Activated T-helper 9 cell treated with anti-CD3 and anti-CD28 coated beads, Interleukin-2, amount 50 U/mL, for 16 hours (primary cell): ENCODE results near the gene NEK11.
A peak's percentile ranks its signal among the peaks of the same experiment; 100 is the strongest.

Experiments
- DNase-seq: peaks from one replicate; pipeline ENCODE4 v3.0.0-alpha.2; 2020; ENCODE audit warnings: low read depth

The NEK11 gene, protein sequence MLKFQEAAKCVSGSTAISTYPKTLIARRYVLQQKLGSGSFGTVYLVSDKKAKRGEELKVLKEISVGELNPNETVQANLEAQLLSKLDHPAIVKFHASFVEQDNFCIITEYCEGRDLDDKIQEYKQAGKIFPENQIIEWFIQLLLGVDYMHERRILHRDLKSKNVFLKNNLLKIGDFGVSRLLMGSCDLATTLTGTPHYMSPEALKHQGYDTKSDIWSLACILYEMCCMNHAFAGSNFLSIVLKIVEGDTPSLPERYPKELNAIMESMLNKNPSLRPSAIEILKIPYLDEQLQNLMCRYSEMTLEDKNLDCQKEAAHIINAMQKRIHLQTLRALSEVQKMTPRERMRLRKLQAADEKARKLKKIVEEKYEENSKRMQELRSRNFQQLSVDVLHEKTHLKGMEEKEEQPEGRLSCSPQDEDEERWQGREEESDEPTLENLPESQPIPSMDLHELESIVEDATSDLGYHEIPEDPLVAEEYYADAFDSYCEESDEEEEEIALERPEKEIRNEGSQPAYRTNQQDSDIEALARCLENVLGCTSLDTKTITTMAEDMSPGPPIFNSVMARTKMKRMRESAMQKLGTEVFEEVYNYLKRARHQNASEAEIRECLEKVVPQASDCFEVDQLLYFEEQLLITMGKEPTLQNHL

DNA sequence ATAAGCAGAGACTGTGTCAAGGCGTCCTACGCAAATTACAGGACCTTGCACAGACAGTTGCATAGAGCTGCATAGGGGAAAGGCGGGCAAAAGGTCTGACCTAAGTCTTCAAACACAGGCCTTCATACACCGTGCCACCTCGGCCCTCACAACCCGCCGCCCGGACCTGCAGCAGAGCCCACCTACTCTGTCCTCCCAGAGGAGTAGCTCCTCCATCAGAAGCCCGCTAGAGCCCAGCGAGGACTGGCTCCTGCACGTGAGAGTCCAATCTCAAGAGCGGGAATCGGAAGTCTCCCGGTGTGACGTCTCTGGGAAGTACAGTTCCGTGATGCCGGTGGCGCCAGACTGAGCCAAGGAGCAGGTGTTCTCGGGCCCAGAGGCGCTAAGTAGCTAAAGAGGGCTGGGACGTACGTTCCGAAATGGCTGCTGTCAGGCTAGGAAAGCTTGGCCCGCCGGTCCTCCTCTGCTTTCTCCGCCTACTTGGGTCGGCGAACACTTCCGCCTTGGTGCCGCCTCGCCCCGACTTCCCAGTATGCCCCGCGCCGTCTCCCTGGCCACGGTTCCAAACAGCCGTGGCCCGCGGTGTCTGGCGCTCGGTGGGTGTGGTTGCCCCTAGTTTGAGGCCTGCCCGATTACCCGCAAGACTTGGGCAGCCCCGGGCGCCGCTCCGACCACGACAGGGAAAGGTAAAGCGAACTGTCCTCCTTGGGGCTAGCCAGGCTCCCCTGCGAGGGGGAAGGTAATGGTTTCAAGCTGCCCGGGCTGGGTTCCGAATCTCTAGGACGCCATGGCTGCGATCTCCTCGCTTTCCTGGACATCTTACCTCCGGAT lies at the start of gene NEK11, which contains the start of gene ASTE1:
Gene NEK11, plus strand, starts transcription at position 557 of the 831 bp plus-strand sequence. CDS start 2,832 bp downstream, outside the sequence.
Gene ASTE1, minus strand, starts transcription at position 505 of the 831 bp plus-strand sequence. CDS start 1,519 bp downstream, outside the sequence.
- DNase-seq, result peak; percentile 87

DNA sequence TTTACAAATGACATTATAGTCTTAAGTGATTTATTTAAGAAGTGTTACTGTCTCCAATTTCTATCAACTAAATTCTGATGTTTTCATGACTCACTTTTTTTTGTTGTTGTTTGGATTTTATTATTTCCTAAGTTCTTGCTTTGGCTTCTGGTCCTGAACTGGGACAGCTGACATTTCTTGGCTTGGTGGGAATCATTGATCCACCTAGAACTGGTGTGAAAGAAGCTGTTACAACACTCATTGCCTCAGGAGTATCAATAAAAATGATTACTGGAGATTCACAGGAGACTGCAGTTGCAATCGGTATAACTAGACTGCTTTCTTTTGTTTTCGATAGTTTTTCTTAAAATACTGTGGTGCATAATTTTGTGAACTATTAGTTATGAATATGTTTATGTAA lies 47.6 kb upstream of the NEK11 start:
- DNase-seq, result no peak

DNA sequence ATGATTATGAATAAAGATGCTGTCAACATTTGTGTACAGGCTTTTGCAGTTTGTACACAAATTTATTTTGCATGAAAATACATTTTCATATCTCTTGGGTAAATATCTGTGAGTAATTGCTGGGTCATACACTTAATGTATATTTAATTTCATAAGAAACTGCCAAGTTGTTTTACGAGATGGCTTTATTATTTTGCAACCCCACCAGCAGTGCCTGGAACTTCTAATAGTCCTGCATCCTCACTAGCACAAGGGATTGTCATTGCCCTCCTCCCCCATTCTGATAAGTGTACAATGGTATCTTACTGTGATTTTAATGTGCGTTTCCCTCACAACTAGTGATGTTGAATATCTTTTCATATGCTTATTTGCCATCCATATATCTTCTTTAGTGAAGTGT lies 45.2 kb upstream of the NEK11 start:
- no peak for DNase-seq

DNA sequence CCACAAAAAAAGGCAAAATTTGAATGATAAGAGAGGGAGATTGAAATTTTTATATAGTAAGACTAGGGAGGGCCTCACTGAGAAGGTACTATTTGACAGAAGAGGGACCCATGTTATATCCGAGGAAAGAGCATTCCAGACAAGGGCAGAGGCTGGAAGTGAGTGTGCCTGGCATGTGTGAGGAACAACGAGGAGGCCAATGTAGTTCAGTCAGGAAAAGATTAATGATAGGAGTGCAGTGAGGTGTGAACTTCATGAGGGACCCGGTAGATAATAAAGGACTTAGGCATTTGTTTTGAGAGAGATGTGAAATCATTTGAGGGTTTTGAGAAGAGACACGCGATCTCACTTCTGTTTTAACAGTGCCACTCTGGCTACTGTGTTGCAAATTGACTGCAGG lies 36.4 kb upstream of the NEK11 start:
- no peak for DNase-seq

DNA sequence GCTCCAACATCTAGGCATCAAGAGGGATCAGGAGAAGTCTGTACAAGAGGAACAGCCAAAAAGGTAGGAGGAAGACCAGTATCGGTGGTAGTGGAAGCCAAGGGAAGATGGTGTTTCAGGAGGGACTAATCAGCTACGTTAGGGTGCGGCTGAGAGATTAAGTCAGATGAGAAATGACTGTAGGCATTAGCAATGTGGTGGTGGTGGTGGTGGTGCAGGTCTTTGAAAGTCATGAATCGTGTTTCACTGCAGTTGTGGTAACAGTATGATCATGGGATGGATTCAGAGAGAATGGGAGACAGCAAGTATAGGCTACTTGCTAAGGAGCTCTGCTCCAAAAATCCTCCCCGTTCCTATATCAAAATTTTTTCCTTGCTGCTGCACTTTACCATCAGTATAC lies 35.6 kb upstream of the NEK11 start:
- no peak for DNase-seq

DNA sequence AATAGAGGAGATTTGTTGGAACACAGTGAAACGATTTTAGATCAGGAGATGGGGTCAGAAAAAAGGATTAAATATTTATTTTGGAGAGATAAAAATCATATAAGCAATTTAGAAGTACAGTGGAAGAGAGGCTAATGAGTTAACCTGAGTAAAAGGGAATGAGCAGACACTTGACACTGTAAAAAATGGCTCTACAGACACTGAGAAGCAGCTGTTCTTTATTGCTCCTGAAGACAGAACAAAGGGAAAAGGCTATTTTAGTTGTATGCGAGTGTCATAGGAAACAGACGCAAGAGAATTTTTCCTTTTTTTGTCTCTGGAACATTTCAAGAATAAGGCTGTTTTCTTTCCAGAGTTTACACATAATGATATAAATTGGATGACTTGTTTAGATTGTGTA lies 34.3 kb upstream of the NEK11 start:
- DNase-seq, result no peak

DNA sequence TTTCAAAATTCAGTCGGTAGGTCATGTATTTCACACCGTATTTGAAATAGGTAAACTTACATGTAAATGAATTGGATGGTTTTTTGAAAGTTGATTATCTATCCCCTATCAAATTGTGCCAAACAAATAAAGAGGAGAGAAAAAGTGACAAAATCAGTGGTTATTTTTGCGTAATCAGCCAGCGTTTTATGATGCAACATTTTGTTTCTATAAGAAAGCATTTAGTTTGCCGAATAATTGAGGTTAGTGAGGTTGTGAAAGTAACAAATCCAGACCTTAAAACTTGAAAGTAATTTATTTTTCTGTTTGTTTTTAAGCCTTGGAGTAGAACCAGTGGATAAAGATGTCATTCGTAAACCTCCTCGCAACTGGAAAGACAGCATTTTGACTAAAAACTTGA lies 29.4 kb upstream of the NEK11 start:
- no peak for DNase-seq

DNA sequence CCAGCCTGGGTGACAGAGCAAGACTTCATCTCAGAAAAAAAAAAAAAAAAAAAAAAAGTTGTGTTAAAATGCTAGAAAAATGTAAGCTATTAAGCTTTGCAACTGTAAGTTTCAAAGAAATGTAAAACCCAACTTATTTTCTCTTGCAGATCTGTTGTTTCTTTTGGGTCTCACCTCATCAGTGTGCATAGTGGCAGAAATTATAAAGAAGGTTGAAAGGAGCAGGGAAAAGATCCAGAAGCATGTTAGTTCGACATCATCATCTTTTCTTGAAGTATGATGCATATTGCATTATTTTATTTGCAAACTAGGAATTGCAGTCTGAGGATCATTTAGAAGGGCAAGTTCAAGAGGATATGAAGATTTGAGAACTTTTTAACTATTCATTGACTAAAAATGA lies 25.6 kb upstream of the NEK11 start:
- no peak for DNase-seq

DNA sequence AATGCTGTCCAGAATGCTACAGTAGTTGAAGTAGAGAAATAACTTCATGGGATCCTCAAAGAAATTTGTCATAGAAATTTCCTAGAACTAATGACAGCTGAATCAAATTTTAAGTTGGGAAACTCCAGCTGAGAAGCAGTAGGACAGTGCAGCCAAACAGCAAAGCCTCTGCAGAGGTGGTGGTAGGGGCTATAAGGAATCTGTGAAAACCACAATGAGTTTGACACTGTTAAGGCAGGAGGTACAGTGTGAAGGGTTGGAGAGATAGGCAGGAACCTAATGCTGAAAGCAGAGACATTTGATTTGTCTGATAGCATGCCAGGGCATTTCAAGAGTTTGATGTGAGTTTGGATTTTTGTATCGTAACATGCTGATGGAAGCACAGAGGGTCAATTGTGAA lies 22.1 kb upstream of the NEK11 start:
- DNase-seq, result no peak

DNA sequence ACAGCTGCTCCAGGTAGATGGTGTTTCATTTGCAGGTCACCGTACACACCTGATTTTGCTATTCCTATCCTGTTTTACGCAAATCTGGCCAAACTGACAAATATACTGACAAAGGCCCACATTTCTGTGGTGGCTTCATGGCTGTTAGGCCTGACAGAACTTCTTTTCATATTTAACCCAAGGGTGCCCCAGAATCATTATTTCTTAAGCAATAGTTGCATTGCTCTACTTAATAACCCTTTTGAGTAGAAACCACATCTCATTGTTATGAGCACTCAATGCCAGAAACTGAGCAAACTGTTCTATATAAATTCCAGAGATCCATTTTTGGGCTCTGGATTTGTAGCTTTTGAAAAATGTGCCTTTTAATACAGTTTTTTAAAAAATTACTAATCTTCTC lies 19.4 kb upstream of the NEK11 start:
- no peak for DNase-seq

DNA sequence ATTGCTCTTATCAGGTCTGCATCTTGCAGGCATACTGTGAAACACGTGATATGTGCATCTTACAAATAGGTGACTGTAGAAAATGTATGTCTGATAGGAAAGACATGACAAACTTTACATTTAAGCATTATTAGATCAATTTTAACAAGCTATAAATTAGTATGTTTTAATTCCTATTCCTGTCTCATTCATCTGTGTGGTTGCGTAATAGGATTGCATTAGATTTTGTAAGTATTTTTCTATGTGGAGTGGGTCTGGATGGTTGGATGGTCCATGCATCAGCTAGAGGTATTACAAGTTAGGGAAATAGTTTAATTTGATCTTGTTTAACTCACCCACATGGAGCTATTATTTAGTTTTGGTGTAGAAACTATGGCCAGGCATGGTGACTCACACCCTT lies 18.9 kb upstream of the NEK11 start:
- DNase-seq, result no peak

DNA sequence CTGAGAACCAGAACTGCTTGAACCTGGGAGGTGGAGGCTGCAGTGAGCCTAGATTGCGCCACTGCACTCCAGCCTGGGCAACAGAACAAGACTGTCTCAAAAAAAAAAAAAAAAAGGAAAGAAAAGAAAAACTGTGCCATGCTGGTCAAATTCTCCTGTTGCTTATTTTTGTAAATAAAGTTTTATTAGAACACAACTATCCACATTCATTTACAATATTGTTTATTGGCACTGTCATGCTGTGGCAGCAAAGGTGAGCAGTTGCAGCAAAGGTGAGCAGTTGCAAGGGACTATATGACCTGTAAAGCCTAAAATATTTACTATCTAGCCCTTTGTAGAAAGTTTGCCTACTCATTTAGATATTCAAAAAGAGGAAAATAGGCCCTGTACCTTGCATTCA lies 18.4 kb upstream of the NEK11 start:
- no peak for DNase-seq

DNA sequence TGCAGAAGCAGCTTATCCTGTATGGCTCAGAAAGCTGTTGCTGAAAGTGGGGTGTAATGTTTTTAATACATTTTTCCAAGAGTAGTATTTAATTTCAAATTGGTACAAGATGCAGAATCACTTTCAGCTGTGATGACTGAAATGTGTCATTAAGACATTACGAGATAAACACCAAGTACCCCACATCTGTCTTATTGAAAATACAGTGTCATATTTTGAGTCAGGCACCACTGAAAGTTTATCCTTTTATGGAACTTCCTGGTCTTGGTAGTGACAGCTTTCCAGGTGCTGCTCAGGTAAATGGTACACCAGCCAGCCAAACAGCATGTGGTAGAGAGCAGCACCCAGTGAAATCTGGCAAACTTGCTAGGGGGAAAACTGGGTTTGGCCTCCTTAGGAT lies 17.0 kb upstream of the NEK11 start:
- no peak for DNase-seq

DNA sequence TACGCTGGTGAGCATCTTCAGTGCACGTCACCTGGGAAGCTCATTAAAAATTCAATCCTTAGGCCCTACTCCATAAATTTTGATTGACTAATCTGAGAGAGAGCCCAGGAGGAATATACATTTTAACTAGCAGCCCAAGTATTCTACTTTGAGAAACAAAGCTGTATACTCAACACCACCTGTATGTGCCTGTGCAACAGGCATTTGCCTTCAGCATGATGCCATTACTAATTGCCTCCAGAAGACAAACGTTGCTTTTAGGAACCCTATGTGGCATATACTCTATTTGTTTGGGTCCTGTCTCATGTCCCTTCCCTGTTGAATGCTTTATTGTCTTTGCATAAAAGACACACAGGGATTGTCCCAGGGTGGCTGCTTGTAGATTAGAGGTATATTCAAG lies 7.7 kb upstream of the NEK11 start:
- DNase-seq, result no peak

DNA sequence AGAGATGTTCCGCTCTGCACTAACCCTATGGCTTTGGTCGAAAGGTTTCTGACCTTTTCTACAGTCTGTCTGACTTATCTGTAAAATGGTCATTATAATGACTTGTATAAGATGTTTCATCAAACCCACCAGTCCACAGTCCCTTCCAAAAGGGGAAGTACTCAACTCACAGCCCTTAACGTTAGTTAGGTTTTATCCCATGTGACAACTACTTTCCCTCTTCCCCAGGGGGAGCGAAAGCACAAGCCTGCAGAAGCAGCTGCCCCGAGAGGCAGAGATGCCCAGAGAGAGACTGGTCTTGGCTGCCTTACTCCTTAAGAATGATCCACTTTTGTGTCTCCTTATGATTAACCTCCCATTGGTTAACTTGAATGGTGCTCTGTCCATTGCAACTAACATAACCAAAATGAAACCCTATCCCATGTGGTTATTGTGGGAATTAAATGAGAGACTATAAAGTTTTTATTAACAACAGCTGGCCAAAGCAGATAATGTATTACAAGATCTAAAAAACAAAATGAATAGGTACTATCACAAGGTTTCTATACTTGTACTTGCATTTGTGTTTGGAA lies 6.5 kb upstream of the NEK11 start:
- no peak for DNase-seq

DNA sequence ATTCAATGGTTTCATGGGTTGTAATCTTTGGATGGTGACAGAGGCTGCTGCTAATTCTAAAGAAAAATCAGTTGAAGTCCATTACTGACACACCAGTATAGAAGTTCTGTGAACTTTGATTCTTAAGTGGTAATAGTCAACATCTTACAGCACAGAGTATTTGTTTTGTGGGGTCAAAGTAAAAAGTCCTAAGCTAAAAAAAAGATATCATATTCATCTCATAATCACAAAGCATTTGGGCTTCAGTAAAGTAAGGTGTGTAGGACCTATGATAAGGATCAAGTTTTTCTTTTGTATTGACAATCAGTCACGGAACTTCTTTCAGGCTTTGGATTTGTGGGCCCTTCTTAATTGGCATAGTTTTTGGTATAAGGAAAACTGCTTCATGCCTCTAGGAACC lies 1.1 kb upstream of the NEK11 start:
- no peak for DNase-seq

DNA sequence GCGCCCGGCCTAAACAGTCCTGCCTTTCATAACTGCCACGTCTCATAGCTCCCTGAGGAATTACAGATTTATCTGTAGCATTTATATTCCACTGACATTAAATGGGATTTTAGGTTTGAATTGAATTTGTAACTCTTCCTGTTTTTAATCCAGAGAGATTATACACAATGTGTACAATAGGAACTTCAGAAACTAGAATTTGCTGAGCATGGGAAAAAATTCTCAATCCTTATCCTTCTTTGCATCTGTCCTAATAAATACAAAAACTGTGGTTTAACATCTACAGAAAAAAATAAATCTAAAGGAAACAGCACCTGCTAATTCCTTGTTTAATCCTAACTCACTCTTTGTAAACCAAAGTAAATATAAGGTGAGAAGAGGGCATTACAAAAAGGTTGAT lies 2.2 kb downstream of the NEK11 start:
- DNase-seq, result no peak

DNA sequence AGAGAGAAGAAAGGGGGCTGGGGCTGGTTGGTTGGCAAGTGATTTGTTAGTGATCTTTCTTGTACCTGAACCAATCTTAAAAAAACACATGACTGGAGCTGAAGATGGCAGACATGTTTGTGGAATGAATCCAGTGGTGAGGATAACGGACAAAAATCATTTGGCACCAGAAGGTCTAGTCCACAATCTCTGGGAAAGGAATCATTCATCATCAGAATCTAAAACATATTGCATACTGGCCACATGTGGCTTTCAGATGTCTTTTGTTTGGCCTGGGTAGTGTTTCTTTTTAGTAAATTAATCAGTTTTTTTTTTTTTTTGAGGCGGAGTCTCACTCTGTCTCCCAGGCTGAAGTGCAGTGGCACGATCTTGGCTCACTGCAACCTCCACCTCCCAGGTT lies 5.0 kb downstream of the NEK11 start:
- no peak for DNase-seq

DNA sequence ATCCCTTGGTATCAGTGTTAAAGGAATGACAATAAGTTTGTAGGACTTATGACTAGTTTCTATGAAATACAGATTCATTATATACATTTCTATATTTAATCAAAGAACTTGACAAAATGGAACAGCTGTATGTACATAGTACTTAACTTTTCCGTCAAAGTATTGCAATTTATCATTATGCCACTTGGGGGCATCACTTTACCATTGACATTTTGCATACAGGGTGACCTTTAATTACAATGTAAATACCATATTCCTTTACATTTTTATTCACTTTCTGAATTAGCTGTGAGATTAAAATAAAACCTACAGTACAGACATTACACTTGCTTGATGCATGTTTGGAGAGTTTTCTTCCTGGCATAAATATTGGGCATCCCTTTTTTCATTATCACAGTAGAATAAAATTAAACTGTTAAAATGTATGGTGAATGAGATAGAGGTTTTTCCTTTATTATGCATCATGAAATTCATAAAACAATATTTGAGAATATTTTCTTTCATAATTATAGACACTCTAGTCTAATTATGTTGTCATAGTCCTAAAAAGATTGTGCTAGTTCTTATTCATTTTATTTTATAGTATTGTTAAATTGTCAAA lies 6.9 kb downstream of the NEK11 start:
- no peak for DNase-seq

DNA sequence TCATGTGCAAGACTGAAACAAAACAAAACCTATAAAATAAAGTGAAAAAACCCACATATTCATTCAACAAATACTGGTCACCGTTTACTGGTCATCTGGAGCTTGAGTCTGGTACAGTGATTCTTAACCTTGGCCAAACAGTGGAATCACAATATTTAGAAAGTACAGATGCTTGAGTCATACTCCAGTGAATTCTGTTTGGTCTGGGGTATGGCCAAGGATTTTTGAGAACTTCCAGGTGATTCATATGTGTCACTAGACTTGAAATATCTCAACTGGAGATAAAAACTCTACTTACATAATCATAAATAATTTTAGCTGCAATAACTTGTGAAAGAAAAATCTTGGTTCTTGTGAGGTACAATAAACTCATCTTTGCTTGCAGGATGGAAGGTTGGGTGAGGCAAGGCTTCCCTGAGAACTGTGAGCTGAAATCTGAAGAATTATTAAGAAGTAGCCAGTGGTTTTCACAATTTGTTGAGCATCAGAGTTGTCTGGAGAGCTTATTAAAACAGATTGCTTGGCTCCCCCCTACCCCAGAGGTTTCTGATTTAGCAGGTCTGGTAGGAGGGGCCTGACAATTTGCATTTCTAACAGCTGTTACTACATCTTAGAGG lies 9.6 kb downstream of the NEK11 start:
- DNase-seq, result no peak

DNA sequence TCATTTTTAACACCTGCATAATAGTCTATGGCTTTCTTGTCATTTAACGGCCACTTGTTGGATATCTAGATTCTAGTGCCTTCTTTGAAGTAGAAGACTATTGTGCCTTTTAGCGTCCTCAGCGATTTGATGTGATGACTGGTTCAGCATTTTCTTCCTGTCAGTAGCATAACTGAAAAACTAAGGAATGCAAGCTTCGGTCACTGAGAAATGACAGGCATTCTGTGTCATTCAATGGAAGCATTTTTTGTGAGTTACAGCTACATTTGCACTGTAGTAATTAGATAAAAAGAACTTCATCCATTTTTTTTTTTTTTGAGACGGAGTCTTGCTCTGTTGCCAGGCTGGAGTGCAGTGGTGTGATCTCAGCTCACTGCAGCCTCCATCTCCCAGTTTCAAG lies 10.3 kb downstream of the NEK11 start:
- no peak for DNase-seq

DNA sequence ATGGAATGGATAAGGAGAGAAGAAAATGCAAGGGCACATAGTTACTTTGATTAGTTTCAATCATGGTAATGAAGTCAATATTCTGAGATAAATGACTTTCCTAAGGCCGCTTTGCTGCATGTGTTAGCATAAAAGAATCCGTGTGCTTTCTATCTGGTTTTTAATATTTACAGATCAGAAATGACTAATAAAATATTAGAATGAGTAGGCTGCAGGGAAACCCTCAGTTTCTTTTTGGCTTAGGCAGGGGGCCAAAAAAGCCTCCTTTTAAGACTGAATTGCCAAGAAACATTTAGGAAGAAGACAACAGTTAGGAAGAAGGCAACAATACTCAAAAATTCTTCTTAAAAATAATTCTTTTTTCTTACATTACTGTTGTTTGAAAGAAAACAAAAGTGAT lies 11.6 kb downstream of the NEK11 start:
- DNase-seq, result no peak
